Measurements from ENCODE around the gene EHD1.

GRCh38 chr11:64826062-64826461 is 52.4 kb downstream of the EHD1 start:
- TF ChIP-seq CTCF (IDR thresholded peaks at IDR 0.05; ENCODE audit: insufficient read depth, low read length, poor library complexity, severe bottlenecking) (no peak), EZH2phosphoT487 (conservative IDR thresholded peaks at IDR 0.05; ENCODE audit: low read length) (no peak)

Data from SU-DHL-6 (cell line).